Fibroblast of pulmonary artery (primary cell): ENCODE results near the gene WNT7B.

Experiments used
- DNase-seq: peaks from one replicate; pipeline ENCODE4 v3.0.0-alpha.2; 2010; ENCODE audit warnings: low read depth
- H3K4me3 ChIP-seq: replicated peaks from 2 replicates; pipeline ENCODE4 v1.5.1; 2011; ENCODE audit warnings: low read depth, mild to moderate bottlenecking, control low read depth, low read length, moderate library complexity
- TF ChIP-seq, protein P1 (sequence below): IDR thresholded peaks from 2 replicates; pipeline ENCODE4 v1.5.1; 2011; ENCODE audit warnings: mild to moderate bottlenecking, control low read depth, low read length, inconsistent platforms; ENCODE audit errors: missing control alignments

The WNT7B gene

GRCh38 chr22:45976254-45977002, 534 bp downstream of the WNT7B start:
- H3K4me3 ChIP-seq: no peak overlapping the region

GRCh38 chr22:45975164-45976161, 1.5 kb downstream of the WNT7B start:
- H3K4me3 ChIP-seq: no peak overlapping the region
- DNase-seq: no peak
- TF ChIP-seq, protein P1, sequence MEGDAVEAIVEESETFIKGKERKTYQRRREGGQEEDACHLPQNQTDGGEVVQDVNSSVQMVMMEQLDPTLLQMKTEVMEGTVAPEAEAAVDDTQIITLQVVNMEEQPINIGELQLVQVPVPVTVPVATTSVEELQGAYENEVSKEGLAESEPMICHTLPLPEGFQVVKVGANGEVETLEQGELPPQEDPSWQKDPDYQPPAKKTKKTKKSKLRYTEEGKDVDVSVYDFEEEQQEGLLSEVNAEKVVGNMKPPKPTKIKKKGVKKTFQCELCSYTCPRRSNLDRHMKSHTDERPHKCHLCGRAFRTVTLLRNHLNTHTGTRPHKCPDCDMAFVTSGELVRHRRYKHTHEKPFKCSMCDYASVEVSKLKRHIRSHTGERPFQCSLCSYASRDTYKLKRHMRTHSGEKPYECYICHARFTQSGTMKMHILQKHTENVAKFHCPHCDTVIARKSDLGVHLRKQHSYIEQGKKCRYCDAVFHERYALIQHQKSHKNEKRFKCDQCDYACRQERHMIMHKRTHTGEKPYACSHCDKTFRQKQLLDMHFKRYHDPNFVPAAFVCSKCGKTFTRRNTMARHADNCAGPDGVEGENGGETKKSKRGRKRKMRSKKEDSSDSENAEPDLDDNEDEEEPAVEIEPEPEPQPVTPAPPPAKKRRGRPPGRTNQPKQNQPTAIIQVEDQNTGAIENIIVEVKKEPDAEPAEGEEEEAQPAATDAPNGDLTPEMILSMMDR: no peak

More at GRCh38 chr22:45976254-45977002, 534 bp downstream of the WNT7B start:
- no peak for DNase-seq
- TF ChIP-seq, protein P1: no peak

DNA sequence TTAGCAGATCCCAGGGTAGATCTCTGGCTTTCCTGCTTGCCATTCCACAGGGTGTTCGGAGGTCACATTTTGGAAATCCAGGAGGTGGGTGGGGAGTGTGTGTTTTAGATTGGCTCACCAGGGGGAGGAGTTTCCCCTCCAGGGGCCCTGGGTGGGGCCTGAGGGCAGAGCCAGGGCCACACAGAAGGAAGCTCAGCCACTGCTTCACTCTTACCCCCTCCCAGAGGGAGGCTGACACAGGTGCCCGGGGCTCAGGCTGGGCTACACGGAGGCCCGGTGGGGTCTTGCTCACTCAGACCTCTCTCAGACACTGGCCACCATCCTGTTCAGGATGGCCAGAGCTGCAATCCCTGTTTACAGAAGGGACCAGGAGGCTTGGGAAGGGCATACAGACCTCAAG, 2.5 kb downstream of the WNT7B start:
- TF ChIP-seq, protein P1: no peak
- no peak overlapping the region for H3K4me3 ChIP-seq

DNA sequence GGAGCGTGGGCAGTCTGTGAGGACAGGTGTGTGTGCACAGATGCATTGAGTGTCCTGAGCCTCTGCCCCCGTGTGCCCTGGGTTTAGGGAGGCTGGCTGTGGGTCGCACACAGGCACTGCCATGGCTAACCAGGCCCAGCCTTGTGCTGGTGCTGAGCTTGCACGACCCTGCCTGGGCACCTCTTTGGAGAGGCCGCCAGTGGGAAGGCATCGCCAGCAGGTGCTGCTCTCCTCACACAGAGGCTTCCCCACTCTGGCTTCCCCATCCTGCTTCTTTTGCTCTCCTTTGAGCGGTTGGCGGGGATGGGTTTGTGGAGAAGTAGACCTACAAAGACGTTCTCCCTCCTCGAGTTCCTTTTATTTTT, 4.1 kb downstream of the WNT7B start:
- TF ChIP-seq, protein P1: no peak
- no peak for DNase-seq
- H3K4me3 ChIP-seq: no peak overlapping the region

More for the DNA sequence above, 2.5 kb downstream of the WNT7B start:
- DNase-seq: no peak

DNA sequence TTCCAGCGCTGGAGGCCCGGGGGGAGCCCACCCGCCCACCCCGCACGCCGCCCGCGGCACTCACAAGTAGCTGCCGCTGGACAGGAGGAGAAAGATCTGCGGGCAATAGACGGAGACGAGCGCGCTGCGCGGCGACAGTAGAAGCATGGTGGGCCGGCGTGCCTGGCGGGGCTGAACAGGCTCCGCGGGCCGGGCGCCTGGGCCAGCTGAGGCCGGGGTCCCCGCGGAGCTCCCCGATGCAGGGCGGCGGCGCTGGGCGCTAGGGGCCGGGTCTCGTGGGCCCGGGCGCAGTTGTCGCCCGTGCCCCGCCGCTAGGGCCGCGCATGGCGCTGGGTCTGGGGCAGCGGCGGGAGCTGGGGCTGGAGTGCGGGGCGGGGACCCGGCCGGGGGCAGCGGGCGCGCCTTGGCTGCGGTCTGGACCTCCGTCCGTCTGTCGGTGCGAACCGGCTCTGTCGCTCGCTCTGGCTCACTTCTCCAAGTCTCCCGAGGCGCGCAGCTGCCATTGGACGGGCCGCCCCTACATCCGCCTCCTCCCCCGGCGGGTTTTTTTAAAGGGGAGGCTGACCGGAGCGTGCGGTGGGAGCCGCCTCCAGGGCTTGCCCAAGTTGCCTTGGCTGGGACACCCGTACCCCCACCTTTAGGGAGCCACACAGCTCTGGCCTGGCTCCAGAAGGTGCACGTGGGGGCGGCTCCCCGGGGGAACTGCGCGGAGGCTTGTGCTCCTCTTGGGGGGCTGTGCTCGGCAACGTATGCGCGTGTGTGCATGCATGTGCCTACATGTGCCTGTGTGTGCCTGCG, 4.7 kb downstream of the WNT7B start:
- TF ChIP-seq, protein P1: no peak
- DNase-seq: no peak
- H3K4me3 ChIP-seq: no peak overlapping the region

DNA sequence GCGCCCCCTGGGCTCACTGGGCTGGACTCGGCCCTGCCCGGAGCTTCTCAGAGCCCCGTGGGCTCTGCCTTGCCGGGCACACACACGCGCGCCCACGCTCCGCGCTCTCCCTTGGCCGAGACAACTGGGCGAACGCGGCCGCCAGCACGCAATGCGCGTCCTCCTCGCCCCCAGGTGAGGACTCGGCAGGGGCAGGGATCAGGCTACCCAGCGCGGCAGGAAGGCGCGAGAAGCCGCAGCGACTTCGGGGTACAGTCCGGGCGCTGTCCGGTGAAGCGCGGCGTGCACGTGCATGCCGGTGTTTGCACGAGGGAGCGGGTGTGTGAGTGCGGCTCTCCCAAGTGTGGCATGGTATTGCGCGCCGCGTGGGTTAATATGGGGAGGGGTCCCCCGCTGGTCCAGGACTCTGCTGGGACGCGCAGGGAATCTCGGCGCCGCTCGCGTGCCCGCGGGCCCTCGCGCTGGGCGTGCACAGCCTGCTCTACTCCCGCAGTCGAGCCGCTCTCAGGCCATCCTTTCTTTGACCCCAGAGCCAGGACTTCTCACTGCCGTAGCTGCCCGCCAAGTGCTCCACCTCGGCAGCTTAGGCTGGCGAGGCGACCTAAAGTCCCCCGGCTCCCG, 5.4 kb downstream of the WNT7B start:
- TF ChIP-seq, protein P1: no peak
- no peak for DNase-seq
- H3K4me3 ChIP-seq: peak overlapping the region; percentile 19
